H9 (cell line): Measurements from ENCODE around the gene LIX1. TPM values are rescaled to one million over a fixed set of nuclear protein-coding genes. Genes with fewer than 3 reads are reported as not detected.
A peak's percentile ranks its signal among the peaks of the same experiment; 100 is the strongest.

Experiments
- DNase-seq: peaks from one replicate; pipeline ENCODE4 v3.0.0-alpha.2; 2017
- H2AFZ ChIP-seq: one replicate; pipeline ENCODE4 v1.6.1; 2013; ENCODE audit warnings: mild to moderate bottlenecking, low read length, control low read depth, moderate library complexity
- H2AK5ac ChIP-seq: 2 replicates; pipeline ENCODE4 v1.6.1; 2013; ENCODE audit warnings: low read length, control low read depth, mixed read lengths; ENCODE audit not compliant: insufficient read length
- H2BK120ac ChIP-seq: one replicate; pipeline ENCODE4 v1.6.1; 2013; ENCODE audit warnings: low read depth, mild to moderate bottlenecking, low read length, control low read depth, inconsistent platforms; ENCODE audit not compliant: poor library complexity, severe bottlenecking
- H2BK12ac ChIP-seq: 2 replicates; pipeline ENCODE4 v1.6.1; 2013; ENCODE audit warnings: low read length, control low read depth, mixed read lengths, low read depth; ENCODE audit not compliant: insufficient read length
- H2BK15ac ChIP-seq: 2 replicates; pipeline ENCODE4 v1.6.1; 2013; ENCODE audit warnings: low read depth, low read length, control low read depth
- H2BK20ac ChIP-seq: one replicate; pipeline ENCODE4 v1.6.1; 2013; ENCODE audit warnings: low read depth, mild to moderate bottlenecking, low read length, control low read depth, inconsistent platforms; ENCODE audit not compliant: poor library complexity, severe bottlenecking
- H2BK5ac ChIP-seq: 2 replicates; pipeline ENCODE4 v1.6.1; 2013; ENCODE audit warnings: low read length, control low read depth, mixed read lengths; ENCODE audit not compliant: insufficient read length
- H3K14ac ChIP-seq: 2 replicates; pipeline ENCODE4 v1.6.1; 2013; ENCODE audit warnings: low read length, control low read depth; ENCODE audit not compliant: insufficient read depth
- H3K18ac ChIP-seq: 2 replicates; pipeline ENCODE4 v1.6.1; 2013; ENCODE audit warnings: low read depth, mild to moderate bottlenecking, mixed read lengths, low read length, control low read depth; ENCODE audit not compliant: insufficient read length
- H3K23ac ChIP-seq: 2 replicates; pipeline ENCODE4 v1.6.1; 2013; ENCODE audit warnings: low read length, control low read depth, mixed read lengths, low read depth; ENCODE audit not compliant: insufficient read length
- H3K23me2 ChIP-seq: 2 replicates; pipeline ENCODE4 v1.6.1; 2013; ENCODE audit warnings: low read depth, mild to moderate bottlenecking, mixed read lengths, low read length, control low read depth; ENCODE audit not compliant: insufficient read length, poor library complexity, severe bottlenecking
- H3K27ac ChIP-seq: 2 replicates; pipeline ENCODE4 v1.5.1; 2013; ENCODE audit warnings: low read length, control low read depth, mixed read lengths, low read depth; ENCODE audit not compliant: insufficient read length
- H3K27me3 ChIP-seq: 2 replicates; pipeline ENCODE4 v1.6.1; 2013; ENCODE audit warnings: low read length, control low read depth, inconsistent platforms; ENCODE audit not compliant: insufficient read depth
- H3K4ac ChIP-seq: 2 replicates; pipeline ENCODE4 v1.6.1; 2013; ENCODE audit warnings: low read depth, mild to moderate bottlenecking, control low read depth, inconsistent platforms, low read length, moderate library complexity
- H3K4me1 ChIP-seq: 2 replicates; pipeline ENCODE4 v1.6.1; 2013; ENCODE audit warnings: low read length, control low read depth, inconsistent platforms; ENCODE audit not compliant: insufficient read depth
- H3K4me2 ChIP-seq: 2 replicates; pipeline ENCODE4 v1.6.1; 2013; ENCODE audit warnings: low read length, control low read depth, mixed read lengths; ENCODE audit not compliant: insufficient read length, insufficient read depth
- H3K56ac ChIP-seq: 2 replicates; pipeline ENCODE4 v1.6.1; 2013; ENCODE audit warnings: low read depth, mild to moderate bottlenecking, mixed read lengths, low read length, control low read depth; ENCODE audit not compliant: insufficient read length
- H3K79me1 ChIP-seq: 2 replicates; pipeline ENCODE4 v1.6.1; 2013; ENCODE audit warnings: low read depth, mild to moderate bottlenecking, moderate library complexity, low read length, control low read depth, inconsistent platforms; ENCODE audit not compliant: insufficient read depth, poor library complexity, severe bottlenecking
- H3K79me2 ChIP-seq: 2 replicates; pipeline ENCODE4 v1.6.1; 2013; ENCODE audit warnings: low read length, control low read depth, inconsistent platforms; ENCODE audit not compliant: insufficient read depth
- H3K9ac ChIP-seq: 2 replicates; pipeline ENCODE4 v1.6.1; 2013; ENCODE audit warnings: low read length, control low read depth, mixed read lengths; ENCODE audit not compliant: insufficient read length; ENCODE audit errors: extremely low read depth
- H3K9me3 ChIP-seq: one replicate; pipeline ENCODE4 v1.6.1; 2013; ENCODE audit warnings: low read depth, low read length, inconsistent platforms; ENCODE audit not compliant: control insufficient read depth
- H3T11ph ChIP-seq: one replicate; pipeline ENCODE4 v1.6.1; 2013; ENCODE audit warnings: mild to moderate bottlenecking, low read length, control low read depth, inconsistent platforms
- H4K20me1 ChIP-seq: one replicate; pipeline ENCODE4 v1.6.1; 2013; ENCODE audit not compliant: control insufficient read depth, insufficient read length, insufficient read depth
- H4K5ac ChIP-seq: 2 replicates; pipeline ENCODE4 v1.6.1; 2013; ENCODE audit warnings: low read depth, mild to moderate bottlenecking, mixed read lengths, low read length, control low read depth; ENCODE audit not compliant: insufficient read length
- H4K8ac ChIP-seq: replicated peaks from 2 replicates; pipeline ENCODE4 v1.6.1; 2013; ENCODE audit warnings: low read length, control low read depth, mixed read lengths, low read depth; ENCODE audit not compliant: insufficient read length
- H4K91ac ChIP-seq: 2 replicates; pipeline ENCODE4 v1.6.1; 2013; ENCODE audit warnings: low read depth, mild to moderate bottlenecking, moderate library complexity, mixed read lengths, low read length, control low read depth; ENCODE audit not compliant: insufficient read length
- H3K27ac Mint-ChIP-seq, 3 experiments: 2 replicates in 2 of 3; 3 replicates in 1 of 3; pipeline ENCODE4 v1.8.0; 2020 to 2021; ENCODE audit warnings: mixed read lengths in 3 of 3, mild to moderate bottlenecking in 1 of 3, moderate library complexity in 1 of 3
- H3K27me3 Mint-ChIP-seq: 2 replicates; pipeline ENCODE4 v1.8.0; 2021; ENCODE audit warnings: low read depth, mild to moderate bottlenecking, moderate library complexity, mixed read lengths
- H3K36me3 Mint-ChIP-seq, 3 experiments: 2 replicates in 2 of 3; 3 replicates in 1 of 3; pipeline ENCODE4 v1.8.0; 2020 to 2021; ENCODE audit warnings: low read depth in 3 of 3, mixed read lengths in 3 of 3; ENCODE audit not compliant: insufficient read depth in 1 of 3
- H3K4me1 Mint-ChIP-seq, 2 experiments: 2 replicates each; pipeline ENCODE4 v1.8.0; 2020; ENCODE audit warnings: mixed read lengths in 2 of 2
- H3K4me3 Mint-ChIP-seq, 2 experiments: 2 replicates in 1 of 2; 3 replicates in 1 of 2; pipeline ENCODE4 v1.8.0; 2020 to 2021; ENCODE audit warnings: mild to moderate bottlenecking in 2 of 2, mixed read lengths in 2 of 2, moderate library complexity in 1 of 2
- H3K9me3 Mint-ChIP-seq, 2 experiments: 2 replicates in 1 of 2; 3 replicates in 1 of 2; pipeline ENCODE4 v1.8.0; 2020; ENCODE audit warnings: mild to moderate bottlenecking in 2 of 2, mixed read lengths in 2 of 2, moderate library complexity in 1 of 2
- WGBS: extraction: QIAGEN DNeasy Blood & Tissue Kit; methylation state at CpG from one replicate; pipeline ENCODE4 v1.1.7; 2013; ENCODE audit warnings: missing lambda C conversion rate, low lambda C conversion rate, mixed read lengths; ENCODE audit not compliant: insufficient read length; ENCODE audit errors: extremely low coverage; 5-methylcytosine and 5-hydroxymethylcytosine counted together
- total RNA-seq: library from RNA; stranded (reverse); gene quantifications from 2 replicates; pipeline ENCODE4 v1.2.1, GENCODE V29; 2021
- TF ChIP-seq, protein P1 (sequence below): fragments of 200-600 bp; sonication (generic); conservative IDR thresholded peaks from 3 replicates; pipeline ENCODE4 v1.8.0; 2021; ENCODE audit warnings: antibody characterized with exemption, mild to moderate bottlenecking

The LIX1 gene
- total RNA-seq, 1 experiment from 2014 or later: 0.13 TPM

DNA sequence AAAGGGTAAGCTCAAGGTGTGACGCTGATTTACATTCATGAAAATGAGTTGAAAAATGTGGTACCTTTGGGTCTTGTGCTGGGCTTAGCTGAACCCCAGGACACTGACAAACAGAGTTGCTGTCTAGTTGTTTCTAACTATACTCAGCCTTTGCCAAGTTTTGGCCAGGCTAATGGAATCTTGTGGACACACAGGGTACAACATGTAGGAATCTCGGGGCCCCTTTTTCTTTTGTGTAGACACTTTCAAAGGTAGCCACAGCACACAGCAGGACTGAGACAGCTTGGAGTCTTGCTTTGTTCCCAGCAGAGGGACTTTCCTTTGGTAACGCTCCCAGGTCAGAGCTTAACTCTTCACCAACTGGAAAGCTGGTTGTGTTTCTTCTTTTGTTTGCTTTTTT, 7.8 kb downstream of the LIX1 start:
- H3K4ac ChIP-seq: no peak overlapping the region
- no peak overlapping the region for H2BK12ac ChIP-seq
- Mint-ChIP-seq H3K9me3 (peaks cover 0 to 2% of the 10 kb centered on the region in 2 experiments; a peak in 1 of 5 replicates), H3K27me3 (no peaks in the 10 kb centered on the region), H3K4me3 (no peak overlapping the region), H3K4me1 (peaks cover 15 to 29% of the 10 kb centered on the region in 2 experiments), H3K27ac (peak overlapping the region; percentile 73 to 98 (median 93); a peak in 6 of 7 replicates), H3K36me3 (peaks cover 0 to 3% (median 0%) of the 10 kb centered on the region in 3 experiments; a peak in 2 of 7 replicates)
- no peak overlapping the region for H4K5ac ChIP-seq
- H3K79me2 ChIP-seq: no peaks in the 10 kb centered on the region
- H3K18ac ChIP-seq: no peak overlapping the region
- H3K4me2 ChIP-seq: no peak overlapping the region
- H3K56ac ChIP-seq: no peak overlapping the region
- no peak overlapping the region for H2BK20ac ChIP-seq
- no peak overlapping the region for H2BK15ac ChIP-seq
- H3K27ac ChIP-seq: no peak overlapping the region
- H3K23me2 ChIP-seq: no peaks in the 10 kb centered on the region
- no peaks in the 10 kb centered on the region for H3K27me3 ChIP-seq
- no peak overlapping the region for H3K14ac ChIP-seq
- H2AFZ ChIP-seq: no peak overlapping the region
- no CpG with 5 or more reads among the region's 3 CpGs for WGBS
- no peak overlapping the region for H2BK5ac ChIP-seq
- TF ChIP-seq, protein P1, sequence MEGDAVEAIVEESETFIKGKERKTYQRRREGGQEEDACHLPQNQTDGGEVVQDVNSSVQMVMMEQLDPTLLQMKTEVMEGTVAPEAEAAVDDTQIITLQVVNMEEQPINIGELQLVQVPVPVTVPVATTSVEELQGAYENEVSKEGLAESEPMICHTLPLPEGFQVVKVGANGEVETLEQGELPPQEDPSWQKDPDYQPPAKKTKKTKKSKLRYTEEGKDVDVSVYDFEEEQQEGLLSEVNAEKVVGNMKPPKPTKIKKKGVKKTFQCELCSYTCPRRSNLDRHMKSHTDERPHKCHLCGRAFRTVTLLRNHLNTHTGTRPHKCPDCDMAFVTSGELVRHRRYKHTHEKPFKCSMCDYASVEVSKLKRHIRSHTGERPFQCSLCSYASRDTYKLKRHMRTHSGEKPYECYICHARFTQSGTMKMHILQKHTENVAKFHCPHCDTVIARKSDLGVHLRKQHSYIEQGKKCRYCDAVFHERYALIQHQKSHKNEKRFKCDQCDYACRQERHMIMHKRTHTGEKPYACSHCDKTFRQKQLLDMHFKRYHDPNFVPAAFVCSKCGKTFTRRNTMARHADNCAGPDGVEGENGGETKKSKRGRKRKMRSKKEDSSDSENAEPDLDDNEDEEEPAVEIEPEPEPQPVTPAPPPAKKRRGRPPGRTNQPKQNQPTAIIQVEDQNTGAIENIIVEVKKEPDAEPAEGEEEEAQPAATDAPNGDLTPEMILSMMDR: 0 out of 3 replicates have a peak, but pooled peaks have one; percentile 18
- H2AK5ac ChIP-seq: no peak overlapping the region
- H3T11ph ChIP-seq: no peak overlapping the region
- H3K79me1 ChIP-seq: no peaks in the 10 kb centered on the region
- no peaks in the 10 kb centered on the region for H3K9me3 ChIP-seq
- no peak overlapping the region for H4K91ac ChIP-seq
- no peak overlapping the region for H4K8ac ChIP-seq
- no peaks in the 10 kb centered on the region for H3K4me1 ChIP-seq
- H3K9ac ChIP-seq: no peak overlapping the region
- no peak overlapping the region for H3K23ac ChIP-seq
- peak; percentile 57 for DNase-seq
- H2BK120ac ChIP-seq: no peak overlapping the region
- no peaks in the 10 kb centered on the region for H4K20me1 ChIP-seq
